Smooth muscle cell of the brain vasculature (primary cell): Measurements from ENCODE around the gene ISOC2.
"Not testable (repeated sequence)": the region's sequence is repeated elsewhere in the genome, so short reads cannot be mapped to it uniquely, and the experiment has no call there.

Experiments
- DNase-seq: peaks from one replicate; pipeline ENCODE4 v3.0.0-alpha.2; 2012; ENCODE audit warnings: low read depth, low spot score

The ISOC2 gene

GRCh38 chr19:55408533-55408872 lies 52.9 kb downstream of the ISOC2 start:
- no peak for DNase-seq

- DNase-seq: peak; percentile 99
These were observed 53.5 kb downstream of the ISOC2 start for GRCh38 chr19:55407800-55408532.

GRCh38 chr19:55407550-55407799 lies 54.0 kb downstream of the ISOC2 start, which contains the start of gene UBE2S:
TSS of gene UBE2S (minus strand) at chr19:55407788. CDS start at chr19:55407589, 199 bp downstream.
- not testable (repeated sequence) for DNase-seq

DNA sequence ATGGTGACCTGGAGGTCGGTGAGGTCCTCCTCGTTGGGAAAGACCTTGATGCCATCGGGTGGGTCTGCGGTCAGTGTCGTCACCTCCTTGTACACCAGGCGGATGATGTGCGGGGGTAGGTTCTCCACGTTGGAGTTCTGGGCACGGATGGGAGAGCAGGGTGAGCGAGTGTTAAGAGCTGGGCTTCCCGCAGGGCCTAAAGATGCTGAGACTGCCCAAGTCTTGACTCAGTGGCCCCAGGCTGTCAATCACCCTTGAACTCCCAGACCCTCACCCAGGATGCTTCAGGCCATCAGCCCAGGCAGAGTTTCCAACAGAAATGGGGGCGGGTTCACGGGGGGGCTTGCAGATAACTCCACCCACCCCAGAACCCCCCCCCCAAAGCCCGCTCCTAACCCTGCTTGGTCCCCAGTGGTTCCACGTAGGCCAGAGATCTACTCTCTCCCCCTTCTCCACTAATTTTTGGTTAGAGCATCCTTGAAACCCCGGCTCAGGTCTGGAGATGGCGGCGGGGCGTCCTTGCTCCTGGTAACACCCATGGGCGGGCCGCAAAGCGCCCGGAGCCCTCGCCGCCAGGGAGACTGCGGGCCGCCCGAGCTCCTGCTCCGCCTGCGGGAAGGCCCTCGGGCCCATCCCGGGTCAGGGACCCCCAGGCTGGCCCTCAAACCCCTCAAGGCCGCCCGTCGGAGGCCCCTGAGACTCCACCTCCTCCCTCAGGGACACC lies 54.5 kb downstream of the ISOC2 start:
- DNase-seq: no peak

DNA sequence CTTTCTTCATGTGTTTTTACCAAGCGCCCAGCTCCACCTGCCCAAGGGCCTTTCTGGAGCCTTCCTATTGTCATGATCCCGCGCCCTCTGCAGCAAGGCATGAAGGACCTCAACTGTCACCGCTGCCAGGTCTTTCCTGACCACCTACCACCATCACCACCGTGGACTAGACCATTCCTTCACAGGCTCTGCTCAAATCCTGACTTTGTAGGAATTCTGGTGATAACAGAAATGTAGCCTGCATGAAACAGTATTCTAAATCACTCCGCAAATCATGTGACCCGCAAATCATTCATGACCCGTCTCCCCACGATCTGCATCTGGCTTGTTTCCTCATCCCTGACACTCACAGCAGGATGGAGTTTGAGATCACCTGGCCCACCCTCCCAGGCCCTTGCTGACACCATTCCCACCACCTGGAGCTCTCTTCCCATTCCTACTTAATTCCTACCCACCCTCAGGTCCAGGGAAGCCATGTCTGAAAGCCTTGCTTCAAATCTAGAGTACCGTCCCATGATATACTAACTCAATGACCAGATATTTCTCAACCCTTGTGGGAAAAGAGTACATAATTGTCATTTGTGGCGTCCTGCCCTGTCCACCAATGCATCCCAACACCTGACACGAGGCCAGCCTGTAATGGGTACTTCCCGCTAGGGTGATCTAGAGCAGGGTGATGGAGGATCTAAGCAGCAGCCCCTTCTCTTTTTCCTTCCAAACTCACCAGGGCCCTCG lies 55.2 kb downstream of the ISOC2 start:
- DNase-seq: no peak

DNA sequence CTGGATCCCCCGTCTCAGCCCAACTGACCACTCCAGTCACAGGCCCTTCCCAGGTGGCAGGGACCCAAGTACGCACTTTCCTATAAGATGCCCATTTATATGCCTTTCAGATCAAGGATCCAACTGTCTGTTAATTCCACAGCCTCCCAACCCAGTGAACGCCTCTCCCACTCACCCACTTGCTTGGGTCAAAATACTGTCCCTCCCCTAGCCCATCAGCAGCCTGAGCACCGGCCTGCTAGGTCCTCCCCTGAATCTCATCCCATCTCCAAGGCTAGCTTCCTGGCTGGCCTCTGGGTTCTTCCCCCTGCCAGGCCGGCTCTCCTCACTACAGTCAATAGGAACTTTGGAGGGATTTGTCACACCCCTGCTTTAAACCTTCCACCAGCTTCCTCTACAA lies 55.8 kb downstream of the ISOC2 start:
- no peak for DNase-seq
